Neural cell (in vitro differentiated cells): ENCODE results near the gene NHS. TPM values are rescaled to one million over a fixed set of nuclear protein-coding genes. Genes with fewer than 3 reads are reported as not detected.

Experiments used
- H2AFZ ChIP-seq: fragments of 200-600, 300-800 bp; sonication (generic), shearing (Covaris generic); 2 replicates; pipeline ENCODE4 v1.6.0; 2014; ENCODE audit warnings: low read depth, mild to moderate bottlenecking, antibody characterized with exemption, low read length, moderate library complexity
- H3F3A ChIP-seq: fragments of 200-600 bp; shearing (Covaris generic); 2 replicates; pipeline ENCODE4 v1.6.1; 2016; ENCODE audit warnings: mild to moderate bottlenecking, moderate library complexity, mixed read lengths, antibody characterized with exemption, low read length; ENCODE audit not compliant: insufficient read depth, poor library complexity, severe bottlenecking
- H3K27ac ChIP-seq: fragments of 200-600, 300-800 bp; sonication (generic), shearing (Covaris generic); 2 replicates; pipeline ENCODE4 v1.5.1; 2014; ENCODE audit warnings: mild to moderate bottlenecking, low read length, moderate library complexity
- H3K27me3 ChIP-seq: fragments of 300-800, 200-600 bp; sonication (generic), shearing (Covaris generic); 2 replicates; pipeline ENCODE4 v1.6.0; 2014; ENCODE audit warnings: mild to moderate bottlenecking, low read depth, low read length, moderate library complexity; ENCODE audit not compliant: insufficient read depth
- H3K36me3 ChIP-seq: fragments of 300-800, 200-600 bp; sonication (generic), shearing (Covaris generic); 2 replicates; pipeline ENCODE4 v1.5.1; 2014; ENCODE audit warnings: mild to moderate bottlenecking, antibody characterized with exemption, low read length, moderate library complexity; ENCODE audit not compliant: insufficient read depth
- H3K4me2 ChIP-seq: fragments of 300-800, 200-600 bp; sonication (generic), shearing (Covaris generic); 2 replicates; pipeline ENCODE4 v1.6.0; 2014; ENCODE audit warnings: mild to moderate bottlenecking, low read length
- H3K4me3 ChIP-seq: fragments of 300-800, 200-600 bp; sonication (generic), shearing (Covaris generic); 2 replicates; pipeline ENCODE4 v1.5.1; 2014; ENCODE audit warnings: mild to moderate bottlenecking, low read length, moderate library complexity
- H3K79me2 ChIP-seq: fragments of 200-600 bp; shearing (Covaris generic); replicated peaks from 2 replicates; pipeline ENCODE4 v1.6.0; 2014; ENCODE audit warnings: mild to moderate bottlenecking, low read length, moderate library complexity; ENCODE audit not compliant: insufficient read depth
- H3K9ac ChIP-seq: fragments of 300-800, 200-600 bp; sonication (generic), shearing (Covaris generic); 2 replicates; pipeline ENCODE4 v1.6.1; 2016; ENCODE audit warnings: mild to moderate bottlenecking, low read length, mixed read lengths
- H3K9me2 ChIP-seq: fragments of 200-600 bp; shearing (Covaris generic); 2 replicates; pipeline ENCODE4 v1.6.1; 2016; ENCODE audit warnings: mild to moderate bottlenecking, low read length, mixed read lengths; ENCODE audit not compliant: insufficient read depth
- H3K9me3 ChIP-seq: fragments of 200-600, 300-800 bp; sonication (generic), shearing (Covaris generic); 2 replicates; pipeline ENCODE4 v1.6.1; 2016; ENCODE audit warnings: mild to moderate bottlenecking, mixed run types, low read length, moderate library complexity, mixed read lengths
- H4K20me1 ChIP-seq: fragments of 200-600 bp; shearing (Covaris generic); 2 replicates; pipeline ENCODE4 v1.6.1; 2016; ENCODE audit warnings: mild to moderate bottlenecking, mixed run types; ENCODE audit not compliant: insufficient read depth
- EP300 ChIP-seq: fragments of 450-650 bp; conservative IDR thresholded peaks from 2 replicates; pipeline ENCODE4 v1.6.1; 2014; ENCODE audit warnings: antibody characterized with exemption, mild to moderate bottlenecking, moderate library complexity; ENCODE audit not compliant: poor library complexity, severe bottlenecking
- EZH2 ChIP-seq: fragments of 200-600, 300-800 bp; shearing (Covaris generic), sonication (generic); IDR thresholded peaks from 2 replicates; pipeline ENCODE4 v1.6.1; 2014; ENCODE audit warnings: antibody characterized with exemption, low read length, borderline replicate concordance, mild to moderate bottlenecking; ENCODE audit not compliant: insufficient read depth, poor library complexity, severe bottlenecking
- MXI1 ChIP-seq: fragments of 450-650 bp; conservative IDR thresholded peaks from 2 replicates; pipeline ENCODE4 v1.6.1; 2014; ENCODE audit warnings: antibody characterized with exemption, mild to moderate bottlenecking; ENCODE audit not compliant: poor library complexity, severe bottlenecking
- POLR2AphosphoS5 ChIP-seq: IDR thresholded peaks from 2 replicates; pipeline ENCODE4 v1.6.1; 2012
- RAD21 ChIP-seq: fragments of 450-650 bp; conservative IDR thresholded peaks from 2 replicates; pipeline ENCODE4 v1.6.1; 2014; ENCODE audit warnings: antibody characterized with exemption, mild to moderate bottlenecking, moderate library complexity
- SMC3 ChIP-seq: fragments of 450-650 bp; conservative IDR thresholded peaks from 2 replicates; pipeline ENCODE4 v1.6.1; 2014; ENCODE audit warnings: antibody characterized with exemption, mild to moderate bottlenecking, moderate library complexity; ENCODE audit not compliant: poor library complexity
- TAF1 ChIP-seq: IDR thresholded peaks from 2 replicates; pipeline ENCODE4 v1.6.1; 2012; ENCODE audit warnings: low read depth
- polyA plus RNA-seq: library from polyadenylated mRNA; depleted of rRNA; stranded (reverse); fragments of >200 nt; gene quantifications from 2 replicates; pipeline ENCODE4 v1.2.3, GENCODE V29; 2014
- TF ChIP-seq, protein P1 (sequence below): IDR thresholded peaks from 2 replicates; pipeline ENCODE4 v1.6.1; 2012; ENCODE audit warnings: borderline replicate concordance
- TF ChIP-seq, protein P2 (sequence below): fragments of 450-650 bp; IDR thresholded peaks from 2 replicates; pipeline ENCODE4 v1.5.1; 2014; ENCODE audit warnings: antibody characterized with exemption, mild to moderate bottlenecking, moderate library complexity; ENCODE audit not compliant: poor library complexity, severe bottlenecking

Gene NHS
- polyA plus RNA-seq, 1 donor from 2014 or later, result 1.9 TPM

DNA sequence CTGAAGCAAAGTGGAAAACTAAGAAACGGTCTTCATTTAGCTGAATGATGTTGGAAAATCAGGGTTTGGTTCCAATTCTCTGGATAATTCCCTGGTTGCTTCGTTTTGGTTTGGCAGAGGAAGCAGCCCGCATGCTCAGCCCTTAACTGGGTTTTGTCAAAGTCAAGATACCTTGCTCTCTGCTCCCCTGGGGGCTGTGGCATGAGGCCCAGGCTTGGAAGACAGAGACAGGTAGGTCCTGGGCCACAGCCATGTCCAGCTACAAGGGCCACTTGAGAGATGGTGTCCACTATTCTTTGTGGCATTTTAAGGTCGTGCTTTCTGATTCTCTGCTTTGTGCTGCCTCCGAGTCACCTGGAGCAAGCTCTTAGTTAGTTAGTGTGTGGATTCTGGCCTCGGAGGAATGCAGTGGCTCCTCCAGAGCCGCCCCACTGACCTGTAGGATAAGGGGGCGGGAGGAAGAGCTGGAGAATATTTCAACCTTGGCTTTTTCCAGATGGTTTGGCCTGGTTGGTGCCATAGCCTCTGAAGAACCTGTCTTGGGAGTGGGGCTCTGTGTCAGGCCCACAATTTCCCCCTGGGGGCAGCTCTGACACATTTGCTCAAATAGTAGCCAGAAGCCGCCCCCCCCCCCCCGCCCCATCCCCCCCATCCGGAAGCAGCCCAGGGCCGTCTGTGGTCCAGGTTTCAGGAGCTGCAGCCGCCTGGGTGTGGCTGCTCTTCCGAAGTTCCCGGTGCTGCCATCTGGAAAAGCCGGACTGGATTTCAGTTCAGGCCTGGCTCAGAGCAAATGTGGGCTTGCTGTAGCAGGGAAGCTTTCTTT, 147.1 kb downstream of the NHS start:
- Histone ChIP-seq H3K27me3 (no peaks in the 10 kb centered on the region), H3K4me2 (no peak overlapping the region), H3K79me2 (no peaks in the 10 kb centered on the region), H3F3A (no peaks in the 10 kb centered on the region), H3K9ac (no peak overlapping the region), H3K4me3 (no peak overlapping the region), H3K36me3 (no peaks in the 10 kb centered on the region), H4K20me1 (no peaks in the 10 kb centered on the region), H3K27ac (no peak overlapping the region), H3K9me2 (no peaks in the 10 kb centered on the region), H3K9me3 (no peaks in the 10 kb centered on the region), H2AFZ (no peak overlapping the region)
- no peak for TF ChIP-seq RAD21
- TF ChIP-seq, protein P1, sequence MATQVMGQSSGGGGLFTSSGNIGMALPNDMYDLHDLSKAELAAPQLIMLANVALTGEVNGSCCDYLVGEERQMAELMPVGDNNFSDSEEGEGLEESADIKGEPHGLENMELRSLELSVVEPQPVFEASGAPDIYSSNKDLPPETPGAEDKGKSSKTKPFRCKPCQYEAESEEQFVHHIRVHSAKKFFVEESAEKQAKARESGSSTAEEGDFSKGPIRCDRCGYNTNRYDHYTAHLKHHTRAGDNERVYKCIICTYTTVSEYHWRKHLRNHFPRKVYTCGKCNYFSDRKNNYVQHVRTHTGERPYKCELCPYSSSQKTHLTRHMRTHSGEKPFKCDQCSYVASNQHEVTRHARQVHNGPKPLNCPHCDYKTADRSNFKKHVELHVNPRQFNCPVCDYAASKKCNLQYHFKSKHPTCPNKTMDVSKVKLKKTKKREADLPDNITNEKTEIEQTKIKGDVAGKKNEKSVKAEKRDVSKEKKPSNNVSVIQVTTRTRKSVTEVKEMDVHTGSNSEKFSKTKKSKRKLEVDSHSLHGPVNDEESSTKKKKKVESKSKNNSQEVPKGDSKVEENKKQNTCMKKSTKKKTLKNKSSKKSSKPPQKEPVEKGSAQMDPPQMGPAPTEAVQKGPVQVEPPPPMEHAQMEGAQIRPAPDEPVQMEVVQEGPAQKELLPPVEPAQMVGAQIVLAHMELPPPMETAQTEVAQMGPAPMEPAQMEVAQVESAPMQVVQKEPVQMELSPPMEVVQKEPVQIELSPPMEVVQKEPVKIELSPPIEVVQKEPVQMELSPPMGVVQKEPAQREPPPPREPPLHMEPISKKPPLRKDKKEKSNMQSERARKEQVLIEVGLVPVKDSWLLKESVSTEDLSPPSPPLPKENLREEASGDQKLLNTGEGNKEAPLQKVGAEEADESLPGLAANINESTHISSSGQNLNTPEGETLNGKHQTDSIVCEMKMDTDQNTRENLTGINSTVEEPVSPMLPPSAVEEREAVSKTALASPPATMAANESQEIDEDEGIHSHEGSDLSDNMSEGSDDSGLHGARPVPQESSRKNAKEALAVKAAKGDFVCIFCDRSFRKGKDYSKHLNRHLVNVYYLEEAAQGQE, result no peak
- no peak for TF ChIP-seq SMC3
- no peak for TF ChIP-seq EZH2
- TF ChIP-seq EP300, result no peak
- TF ChIP-seq, protein P2, sequence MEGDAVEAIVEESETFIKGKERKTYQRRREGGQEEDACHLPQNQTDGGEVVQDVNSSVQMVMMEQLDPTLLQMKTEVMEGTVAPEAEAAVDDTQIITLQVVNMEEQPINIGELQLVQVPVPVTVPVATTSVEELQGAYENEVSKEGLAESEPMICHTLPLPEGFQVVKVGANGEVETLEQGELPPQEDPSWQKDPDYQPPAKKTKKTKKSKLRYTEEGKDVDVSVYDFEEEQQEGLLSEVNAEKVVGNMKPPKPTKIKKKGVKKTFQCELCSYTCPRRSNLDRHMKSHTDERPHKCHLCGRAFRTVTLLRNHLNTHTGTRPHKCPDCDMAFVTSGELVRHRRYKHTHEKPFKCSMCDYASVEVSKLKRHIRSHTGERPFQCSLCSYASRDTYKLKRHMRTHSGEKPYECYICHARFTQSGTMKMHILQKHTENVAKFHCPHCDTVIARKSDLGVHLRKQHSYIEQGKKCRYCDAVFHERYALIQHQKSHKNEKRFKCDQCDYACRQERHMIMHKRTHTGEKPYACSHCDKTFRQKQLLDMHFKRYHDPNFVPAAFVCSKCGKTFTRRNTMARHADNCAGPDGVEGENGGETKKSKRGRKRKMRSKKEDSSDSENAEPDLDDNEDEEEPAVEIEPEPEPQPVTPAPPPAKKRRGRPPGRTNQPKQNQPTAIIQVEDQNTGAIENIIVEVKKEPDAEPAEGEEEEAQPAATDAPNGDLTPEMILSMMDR, result no peak
- TF ChIP-seq POLR2AphosphoS5, result no peak
- no peak for TF ChIP-seq TAF1
- no peak for TF ChIP-seq MXI1

DNA sequence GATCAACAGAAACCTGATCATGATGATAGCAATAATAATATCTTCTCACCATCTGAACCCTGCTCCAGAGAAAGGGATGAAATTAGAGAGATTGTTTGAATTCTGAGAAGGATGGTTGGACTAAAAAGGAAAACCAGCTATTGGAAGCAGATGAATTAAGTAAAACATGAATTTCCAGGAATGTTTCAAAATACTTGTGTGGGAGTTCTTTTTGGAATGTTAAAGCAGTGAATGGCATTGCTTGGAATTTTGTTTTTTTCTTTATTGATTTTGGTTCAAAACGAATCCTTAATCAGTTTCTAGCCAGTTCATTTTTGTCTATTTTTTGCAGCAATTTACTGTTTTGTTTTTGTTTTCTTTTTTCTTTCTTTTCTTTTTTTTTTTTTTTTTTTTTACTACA, 150.3 kb downstream of the NHS start:
- no peaks in the 10 kb centered on the region for H3F3A ChIP-seq
- no peak overlapping the region for H3K4me3 ChIP-seq
- no peaks in the 10 kb centered on the region for H3K9me3 ChIP-seq
- H3K9ac ChIP-seq, result no peak overlapping the region
- no peaks in the 10 kb centered on the region for H3K36me3 ChIP-seq
- no peaks in the 10 kb centered on the region for H3K9me2 ChIP-seq
- no peaks in the 10 kb centered on the region for H3K79me2 ChIP-seq
- H3K27me3 ChIP-seq, result no peaks in the 10 kb centered on the region
- no peak overlapping the region for H2AFZ ChIP-seq
- H4K20me1 ChIP-seq, result no peaks in the 10 kb centered on the region
- no peak overlapping the region for H3K4me2 ChIP-seq
- no peak overlapping the region for H3K27ac ChIP-seq
- TF ChIP-seq TAF1 (no peak), EP300 (no peak), MXI1 (no peak), RAD21 (no peak), SMC3 (no peak), EZH2 (no peak), POLR2AphosphoS5 (no peak)
- TF ChIP-seq, protein P2, result no peak
- TF ChIP-seq, protein P1, result no peak
